Mesenchymal stem cell (in vitro differentiated cells and primary cell): ENCODE data around the gene TAF4.

Experiments
- DNase-seq: peaks from one replicate; pipeline ENCODE4 v3.0.0-alpha.2; 2013
- H2AFZ ChIP-seq: one replicate; pipeline ENCODE4 v1.6.1; 2013; ENCODE audit warnings: low read depth, mild to moderate bottlenecking, control low read depth, inconsistent platforms, low read length, moderate library complexity
- H2AK5ac ChIP-seq: 2 replicates; pipeline ENCODE4 v1.6.1; 2013; ENCODE audit warnings: low read length, moderate library complexity, mild to moderate bottlenecking, inconsistent platforms; ENCODE audit not compliant: severe bottlenecking
- H2BK120ac ChIP-seq: one replicate; pipeline ENCODE4 v1.6.1; 2013; ENCODE audit warnings: low read depth, mild to moderate bottlenecking, inconsistent platforms, low read length, moderate library complexity
- H2BK12ac ChIP-seq, 2 experiments: one replicate each; pipeline ENCODE4 v1.6.1; 2013; ENCODE audit warnings: inconsistent platforms in 2 of 2, low read length in 2 of 2, mild to moderate bottlenecking in 2 of 2, moderate library complexity in 2 of 2, control low read depth in 1 of 2
- H2BK15ac ChIP-seq: one replicate; pipeline ENCODE4 v1.6.1; 2013; ENCODE audit warnings: mild to moderate bottlenecking, low read depth, inconsistent platforms; ENCODE audit not compliant: poor library complexity, severe bottlenecking
- H2BK5ac ChIP-seq: 2 replicates; pipeline ENCODE4 v1.6.1; 2013; ENCODE audit warnings: low read depth, mild to moderate bottlenecking, low read length, control low read depth, inconsistent platforms; ENCODE audit not compliant: poor library complexity, severe bottlenecking
- H3K14ac ChIP-seq, 2 experiments: one replicate each; pipeline ENCODE4 v1.6.1; 2013; ENCODE audit warnings: inconsistent platforms in 2 of 2, low read length in 2 of 2, control low read depth in 1 of 2, mild to moderate bottlenecking in 1 of 2, moderate library complexity in 1 of 2
- H3K18ac ChIP-seq, 2 experiments: one replicate each; pipeline ENCODE4 v1.6.1; 2013; ENCODE audit warnings: inconsistent platforms in 2 of 2, low read length in 2 of 2, control low read depth in 1 of 2, low read depth in 1 of 2, mild to moderate bottlenecking in 1 of 2
- H3K23ac ChIP-seq, 2 experiments: one replicate each; pipeline ENCODE4 v1.6.1; 2013; ENCODE audit warnings: inconsistent platforms in 2 of 2, low read length in 2 of 2, mild to moderate bottlenecking in 2 of 2, moderate library complexity in 2 of 2, control low read depth in 1 of 2
- H3K27ac ChIP-seq: 2 replicates; pipeline ENCODE4 v1.5.1; 2013; ENCODE audit warnings: mild to moderate bottlenecking, moderate library complexity, low read length, control low read depth, inconsistent platforms; ENCODE audit not compliant: poor library complexity, severe bottlenecking
- H3K27me3 ChIP-seq, 2 experiments: 2 replicates each; pipeline versions ENCODE4 v1.6.1 to v1.7.0; 2013; ENCODE audit warnings: low read length in 2 of 2, mild to moderate bottlenecking in 2 of 2, moderate library complexity in 2 of 2, control low read depth in 1 of 2, inconsistent platforms in 1 of 2; ENCODE audit not compliant: control insufficient read depth in 1 of 2, insufficient read depth in 1 of 2
- H3K36me3 ChIP-seq, 2 experiments: 2 replicates each; pipeline versions ENCODE4 v1.6.1 to v1.7.0; 2013; ENCODE audit warnings: low read length in 2 of 2, control low read depth in 1 of 2, inconsistent platforms in 1 of 2, low read depth in 1 of 2, mild to moderate bottlenecking in 1 of 2; ENCODE audit not compliant: insufficient read depth in 2 of 2, control insufficient read depth in 1 of 2
- H3K4ac ChIP-seq, 2 experiments: one replicate each; pipeline ENCODE4 v1.6.1; 2013; ENCODE audit warnings: inconsistent platforms in 2 of 2, low read length in 2 of 2, mild to moderate bottlenecking in 2 of 2, moderate library complexity in 2 of 2, control low read depth in 1 of 2, low read depth in 1 of 2
- H3K4me1 ChIP-seq: 2 replicates; pipeline ENCODE4 v1.6.1; 2013; ENCODE audit warnings: low read depth, low read length, control low read depth; ENCODE audit not compliant: control insufficient read depth, insufficient read depth
- H3K4me2 ChIP-seq: 2 replicates; pipeline ENCODE4 v1.6.1; 2013; ENCODE audit warnings: low read length, mild to moderate bottlenecking, inconsistent platforms; ENCODE audit not compliant: poor library complexity, severe bottlenecking
- H3K4me3 ChIP-seq, 2 experiments: 2 replicates each; pipeline versions ENCODE4 v1.5.1 to v1.7.0; 2013; ENCODE audit warnings: low read length in 2 of 2, mild to moderate bottlenecking in 2 of 2, control low read depth in 1 of 2, low read depth in 1 of 2; ENCODE audit not compliant: insufficient read depth in 1 of 2
- H3K79me1 ChIP-seq: replicated peaks from 2 replicates; pipeline ENCODE4 v1.6.1; 2013; ENCODE audit warnings: mild to moderate bottlenecking, control low read depth, low read length, inconsistent platforms; ENCODE audit not compliant: poor library complexity, severe bottlenecking
- H3K9ac ChIP-seq: 2 replicates; pipeline ENCODE4 v1.7.0; 2013; ENCODE audit warnings: mild to moderate bottlenecking, low read length, moderate library complexity
- H3K9me3 ChIP-seq: 2 replicates; pipeline ENCODE4 v1.7.0; 2013; ENCODE audit warnings: mild to moderate bottlenecking, low read length; ENCODE audit not compliant: control insufficient read depth
- H4K8ac ChIP-seq: one replicate; pipeline ENCODE4 v1.6.1; 2013; ENCODE audit warnings: inconsistent platforms, mild to moderate bottlenecking, low read length, moderate library complexity
- H4K91ac ChIP-seq: one replicate; pipeline ENCODE4 v1.6.1; 2013; ENCODE audit warnings: mild to moderate bottlenecking, low read length, inconsistent platforms
- WGBS: methylation state at CpG from one replicate; pipeline ENCODE4 v1.1.7; 2013; ENCODE audit warnings: mixed read lengths; 5-methylcytosine and 5-hydroxymethylcytosine counted together

Gene TAF4

DNA sequence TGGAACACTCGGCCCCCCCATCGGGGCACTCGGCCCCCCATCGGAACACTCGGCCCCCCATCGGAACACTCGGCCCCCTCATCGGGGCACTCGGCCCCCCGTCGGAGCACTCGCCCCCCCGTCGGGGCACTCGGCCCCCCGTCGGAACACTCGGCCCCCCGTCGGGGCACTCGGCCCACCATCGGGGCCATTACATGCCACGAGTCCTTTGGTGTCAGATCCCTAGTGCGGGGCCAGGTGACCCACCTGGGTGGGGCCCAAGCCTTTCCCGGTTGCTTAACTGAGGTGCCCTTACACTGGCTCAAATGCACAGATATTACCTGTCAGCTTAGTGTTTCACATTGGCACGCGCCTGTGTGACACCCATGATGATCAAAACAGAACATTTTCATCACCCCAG lies 95.9 kb downstream of the TAF4 start:
- H2BK5ac ChIP-seq, result no peak overlapping the region
- DNase-seq, result no peak
- no peak overlapping the region for H3K9ac ChIP-seq
- no peak overlapping the region for H3K4me3 ChIP-seq
- H3K14ac ChIP-seq, result no peak overlapping the region
- H3K36me3 ChIP-seq, result peaks cover 23 to 32% of the 10 kb centered on the region in 2 experiments
- no peak overlapping the region for H3K23ac ChIP-seq
- no peak overlapping the region for H2BK12ac ChIP-seq
- H3K4ac ChIP-seq, result no peak overlapping the region
- H2BK120ac ChIP-seq, result no peak overlapping the region
- no peak overlapping the region for H2BK15ac ChIP-seq
- no peak overlapping the region for H3K27ac ChIP-seq
- no peak overlapping the region for H3K18ac ChIP-seq
- no peak overlapping the region for H4K8ac ChIP-seq
- H3K4me1 ChIP-seq, result no peaks in the 10 kb centered on the region
- no peak overlapping the region for H3K4me2 ChIP-seq
- no peaks in the 10 kb centered on the region for H3K9me3 ChIP-seq
- peaks cover 3% of the 10 kb centered on the region for H3K79me1 ChIP-seq
- no peak overlapping the region for H4K91ac ChIP-seq
- no peak overlapping the region for H2AFZ ChIP-seq
- H2AK5ac ChIP-seq, result no peak overlapping the region
- peaks cover 19 to 24% of the 10 kb centered on the region in 2 experiments for H3K27me3 ChIP-seq
- WGBS, result 90% methylated on average over 27 of the region's 27 CpGs

DNA sequence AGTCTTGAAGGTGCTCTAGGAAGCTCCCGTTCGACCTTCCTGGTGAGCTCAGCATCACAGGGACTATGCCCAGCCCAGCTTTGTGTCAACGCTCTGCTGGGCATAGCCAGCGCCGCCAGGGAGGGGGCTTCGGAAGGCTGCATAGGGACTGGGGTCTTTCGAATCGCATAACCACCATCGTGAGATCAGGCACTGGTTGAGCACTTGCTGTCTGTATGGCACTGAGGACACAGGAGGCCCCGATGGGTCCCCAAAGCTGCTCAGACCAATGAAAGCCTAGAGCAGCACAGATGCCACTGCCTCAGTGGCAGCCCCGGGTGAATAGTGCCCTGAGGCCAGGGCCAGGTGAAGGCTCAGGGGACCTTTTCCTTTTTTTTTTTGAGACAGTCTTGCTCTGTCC lies 96.7 kb downstream of the TAF4 start:
- Histone ChIP-seq H2AFZ (no peak overlapping the region), H2BK15ac (no peak overlapping the region), H2BK12ac (no peak overlapping the region), H3K14ac (no peak overlapping the region), H3K18ac (no peak overlapping the region), H2BK120ac (no peak overlapping the region), H3K27me3 (peaks cover 22 to 32% of the 10 kb centered on the region in 2 experiments), H3K36me3 (peaks cover 19 to 25% of the 10 kb centered on the region in 2 experiments), H3K9me3 (no peaks in the 10 kb centered on the region), H4K8ac (no peak overlapping the region), H3K27ac (no peak overlapping the region), H3K4me3 (no peak overlapping the region), H3K9ac (no peak overlapping the region), H2AK5ac (no peak overlapping the region), H3K4me2 (no peak overlapping the region), H3K4me1 (no peaks in the 10 kb centered on the region), H3K79me1 (peaks cover 1% of the 10 kb centered on the region), H3K4ac (no peak overlapping the region), H2BK5ac (no peak overlapping the region), H3K23ac (no peak overlapping the region), H4K91ac (no peak overlapping the region)
- 88% methylated on average over 11 of the region's 11 CpGs for WGBS
- no peak for DNase-seq

- Histone ChIP-seq H3K4me2 (no peak overlapping the region), H2AFZ (no peak overlapping the region), H3K9ac (no peak overlapping the region), H4K8ac (no peak overlapping the region), H2BK15ac (no peak overlapping the region), H2BK12ac (no peak overlapping the region), H3K4me1 (no peaks in the 10 kb centered on the region), H2BK5ac (no peak overlapping the region), H2AK5ac (no peak overlapping the region), H3K4me3 (no peak overlapping the region), H3K14ac (no peak overlapping the region), H3K18ac (no peak overlapping the region), H2BK120ac (no peak overlapping the region), H3K27ac (no peak overlapping the region), H3K9me3 (no peaks in the 10 kb centered on the region), H3K79me1 (peaks cover 1% of the 10 kb centered on the region), H3K36me3 (peaks cover 12 to 18% of the 10 kb centered on the region in 2 experiments), H3K4ac (no peak overlapping the region), H3K23ac (no peak overlapping the region), H3K27me3 (peaks cover 22 to 39% of the 10 kb centered on the region in 2 experiments), H4K91ac (no peak overlapping the region)
- no peak for DNase-seq
- WGBS, result 89% methylated on average over 22 of the region's 22 CpGs
Measured at GRCh38 chr20:61968036-61968810, 97.5 kb downstream of the TAF4 start.

DNA sequence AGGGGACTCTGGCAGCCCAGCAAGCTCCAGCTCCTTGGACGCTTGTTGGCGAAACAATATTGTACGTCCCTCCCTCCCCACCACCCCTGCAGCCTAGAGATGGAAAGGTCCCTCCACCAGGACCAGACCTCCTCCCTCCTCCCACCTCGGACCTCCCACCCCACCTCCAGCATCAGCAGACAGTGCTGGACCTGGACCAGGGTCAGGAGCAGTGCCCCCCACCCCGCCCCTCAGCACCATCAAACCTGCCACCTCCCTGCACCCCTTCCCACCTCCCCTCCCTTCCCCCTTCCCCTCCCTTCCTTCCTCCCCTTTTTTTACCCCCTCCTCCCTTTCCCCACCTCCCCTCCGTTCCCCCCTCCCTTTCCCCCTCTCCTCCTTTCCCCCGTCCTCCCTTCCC lies 98.4 kb downstream of the TAF4 start:
- H3K4me2 ChIP-seq, result no peak overlapping the region
- WGBS, result 77% methylated on average over 5 of the region's 7 CpGs
- H3K23ac ChIP-seq, result no peak overlapping the region
- H3K79me1 ChIP-seq, result peaks cover 1% of the 10 kb centered on the region
- H3K4ac ChIP-seq, result no peak overlapping the region
- no peak overlapping the region for H2BK12ac ChIP-seq
- peaks cover 3 to 9% of the 10 kb centered on the region in 2 experiments for H3K36me3 ChIP-seq
- H2BK5ac ChIP-seq, result no peak overlapping the region
- no peak for DNase-seq
- no peak overlapping the region for H3K9ac ChIP-seq
- H3K4me3 ChIP-seq, result no peak overlapping the region
- H2BK15ac ChIP-seq, result no peak overlapping the region
- H3K14ac ChIP-seq, result no peak overlapping the region
- no peak overlapping the region for H2AK5ac ChIP-seq
- no peak overlapping the region for H3K27ac ChIP-seq
- no peak overlapping the region for H4K8ac ChIP-seq
- no peak overlapping the region for H2AFZ ChIP-seq
- H3K9me3 ChIP-seq, result no peaks in the 10 kb centered on the region
- no peak overlapping the region for H4K91ac ChIP-seq
- peaks cover 22 to 39% of the 10 kb centered on the region in 2 experiments for H3K27me3 ChIP-seq
- H3K4me1 ChIP-seq, result no peaks in the 10 kb centered on the region
- H2BK120ac ChIP-seq, result no peak overlapping the region
- H3K18ac ChIP-seq, result no peak overlapping the region
